Activated effector memory CD4-positive, alpha-beta T cell treated with Interleukin-2 at 50 U/mL for 16 hours (primary cell): ENCODE measurements around the gene C6orf120.
"Not testable (repeated sequence)": the region's sequence is repeated elsewhere in the genome, so short reads cannot be mapped to it uniquely, and the experiment has no call there.

Experiments used
- DNase-seq: peaks from one replicate; pipeline ENCODE4 v3.0.0-alpha.2; 2020

The C6orf120 gene

DNA sequence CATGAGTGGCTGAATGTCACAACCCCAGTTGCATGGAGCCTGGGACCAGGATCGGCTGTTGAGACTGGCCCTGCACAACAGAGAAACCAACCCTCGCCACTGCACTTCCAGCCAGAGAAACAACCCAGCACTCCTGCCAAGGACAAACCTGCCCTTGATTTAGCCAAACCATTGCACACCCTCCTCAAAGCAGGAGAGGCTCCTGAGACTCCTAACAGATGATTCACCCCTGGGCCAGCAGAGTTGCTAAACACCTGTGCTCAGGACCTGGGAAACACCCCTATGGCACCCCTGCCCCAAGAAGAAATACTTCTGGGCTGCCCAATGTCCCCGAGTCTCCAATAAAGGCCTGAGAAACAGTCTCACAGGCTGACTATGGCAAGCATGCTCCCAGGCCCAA, 17.9 kb upstream of the C6orf120 start:
- DNase-seq, result no peak

DNA sequence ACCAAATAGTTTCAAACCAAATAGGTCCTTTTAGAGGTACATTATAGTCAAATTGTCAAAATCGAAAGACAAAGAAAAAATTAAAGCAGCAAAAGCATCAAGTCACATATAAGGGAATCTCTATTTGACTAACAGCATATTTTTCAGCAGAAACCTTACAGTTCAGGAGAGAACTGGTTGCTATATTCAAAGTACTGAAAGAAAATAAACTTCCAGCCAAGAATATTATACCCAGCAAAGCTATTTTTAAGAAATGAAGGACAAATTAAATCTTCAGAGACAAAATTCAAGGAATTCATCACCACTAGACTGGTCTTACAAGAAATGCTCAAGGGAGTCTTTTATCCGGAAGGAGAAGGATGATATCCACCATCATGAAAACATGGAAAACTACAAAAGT, 16.1 kb upstream of the C6orf120 start:
- no peak for DNase-seq

DNA sequence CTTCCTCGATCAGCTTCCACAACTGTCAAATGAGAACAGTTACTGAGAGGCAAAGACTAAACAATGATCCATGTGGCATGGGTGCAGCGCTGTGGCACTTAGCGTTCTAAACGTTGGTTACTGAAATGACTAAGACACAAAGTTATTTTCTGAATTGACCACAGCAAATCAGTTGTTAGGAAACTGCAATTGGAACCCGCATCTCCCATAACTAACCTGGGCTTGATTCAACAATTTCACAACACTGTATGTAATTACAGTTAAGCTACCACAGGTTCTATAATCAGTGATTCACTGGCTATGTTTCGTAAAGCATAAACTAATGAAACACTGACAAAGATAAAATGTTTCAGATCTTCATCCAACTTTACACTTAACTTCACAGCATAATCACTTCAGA, 12.6 kb upstream of the C6orf120 start:
- no peak for DNase-seq

DNA sequence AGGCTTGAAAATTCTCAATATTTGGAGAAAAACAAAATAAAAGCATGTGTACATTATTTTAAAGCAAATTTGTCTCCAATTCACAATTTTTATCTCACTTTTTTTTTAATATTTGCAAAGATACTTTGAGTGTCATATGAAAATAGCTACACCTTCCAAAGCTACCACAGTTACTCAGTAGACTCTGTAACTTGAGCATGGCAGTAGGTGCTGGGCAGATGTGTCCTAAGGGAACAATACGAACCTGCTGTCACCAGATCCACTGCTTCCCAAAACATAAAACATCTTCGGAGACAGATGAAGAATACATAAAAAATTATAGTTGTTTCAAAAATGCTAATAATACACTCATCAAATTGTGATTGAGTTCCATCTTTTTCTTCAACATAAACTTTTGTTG, 10.7 kb upstream of the C6orf120 start:
- DNase-seq, result no peak

DNA sequence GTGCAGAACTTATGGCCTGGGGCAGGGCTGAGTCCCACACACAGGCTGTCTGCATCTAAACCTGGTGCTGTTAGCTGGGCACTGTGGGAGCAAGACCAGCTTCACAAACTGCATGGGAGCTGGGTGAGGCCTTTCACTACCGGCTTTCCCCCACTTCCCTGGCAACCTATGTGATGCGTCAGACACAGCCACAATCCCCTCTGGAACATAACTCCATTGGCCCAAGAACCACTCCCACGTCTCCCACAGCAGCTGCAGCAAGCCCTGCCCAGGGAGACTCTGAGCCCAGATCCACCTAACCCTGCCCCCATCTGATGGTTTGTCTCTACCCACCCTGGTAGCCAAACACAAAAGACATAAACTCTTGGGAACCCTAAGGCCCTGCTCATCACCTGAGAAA, 9.4 kb upstream of the C6orf120 start:
- no peak for DNase-seq

DNA sequence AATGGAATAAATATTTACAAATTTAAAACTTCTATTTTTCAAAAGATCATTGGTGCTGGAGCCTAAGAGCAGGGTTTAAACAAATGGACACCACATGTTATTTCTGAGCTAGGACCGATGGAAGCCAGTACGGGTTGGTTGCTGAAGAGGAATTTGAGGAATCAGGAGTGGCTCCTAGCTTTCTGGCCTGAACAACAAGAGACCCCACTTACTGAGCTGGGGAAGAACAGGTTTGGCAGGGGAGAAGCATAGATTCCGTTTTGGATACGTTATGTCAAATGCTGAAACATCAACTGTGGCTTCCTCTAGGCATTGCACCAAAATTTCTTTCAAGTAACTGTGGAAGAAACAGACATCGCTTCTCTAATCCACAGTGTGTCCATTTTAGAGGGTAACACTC, 6.8 kb upstream of the C6orf120 start:
- DNase-seq, result no peak

DNA sequence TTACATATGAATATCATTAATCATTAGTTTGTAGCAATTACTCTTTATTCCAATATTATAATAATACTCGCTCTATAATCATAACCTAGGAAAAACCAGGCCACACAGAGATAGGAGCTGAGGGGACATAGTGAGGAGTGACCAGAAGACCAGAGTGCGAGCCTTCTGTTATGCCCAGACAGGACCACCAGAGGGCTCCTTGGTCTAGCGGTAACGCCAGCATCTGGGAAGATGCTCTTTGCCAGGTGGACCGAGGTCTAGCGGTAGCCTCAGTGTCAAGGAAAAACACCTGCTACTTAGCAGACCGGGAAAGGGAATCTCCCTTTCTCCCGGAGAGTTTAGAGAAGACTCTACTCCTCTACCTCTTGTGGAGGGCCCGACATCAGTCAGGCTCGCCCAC, 4.8 kb upstream of the C6orf120 start:
- DNase-seq, result not testable (repeated sequence)

DNA sequence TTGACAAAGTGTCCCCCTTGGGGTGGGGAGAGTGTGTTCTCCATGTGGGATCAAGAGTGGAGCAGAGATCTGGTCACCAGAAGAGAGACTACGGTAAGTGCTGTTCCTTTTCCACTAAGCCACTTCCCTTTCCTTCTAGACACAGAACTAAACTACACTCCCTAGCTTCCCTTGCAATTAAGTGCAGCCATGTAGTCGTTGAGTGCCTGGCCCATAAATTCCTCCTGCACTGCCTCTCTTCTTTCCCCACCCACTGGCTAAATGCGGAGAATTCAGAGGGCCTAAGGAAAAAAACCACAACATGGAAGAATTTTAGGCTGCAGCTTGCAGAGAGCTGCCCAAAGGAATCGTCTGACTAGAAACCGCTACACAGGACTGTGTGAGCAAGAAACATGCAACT, 1.6 kb upstream of the C6orf120 start:
- DNase-seq, result no peak

DNA sequence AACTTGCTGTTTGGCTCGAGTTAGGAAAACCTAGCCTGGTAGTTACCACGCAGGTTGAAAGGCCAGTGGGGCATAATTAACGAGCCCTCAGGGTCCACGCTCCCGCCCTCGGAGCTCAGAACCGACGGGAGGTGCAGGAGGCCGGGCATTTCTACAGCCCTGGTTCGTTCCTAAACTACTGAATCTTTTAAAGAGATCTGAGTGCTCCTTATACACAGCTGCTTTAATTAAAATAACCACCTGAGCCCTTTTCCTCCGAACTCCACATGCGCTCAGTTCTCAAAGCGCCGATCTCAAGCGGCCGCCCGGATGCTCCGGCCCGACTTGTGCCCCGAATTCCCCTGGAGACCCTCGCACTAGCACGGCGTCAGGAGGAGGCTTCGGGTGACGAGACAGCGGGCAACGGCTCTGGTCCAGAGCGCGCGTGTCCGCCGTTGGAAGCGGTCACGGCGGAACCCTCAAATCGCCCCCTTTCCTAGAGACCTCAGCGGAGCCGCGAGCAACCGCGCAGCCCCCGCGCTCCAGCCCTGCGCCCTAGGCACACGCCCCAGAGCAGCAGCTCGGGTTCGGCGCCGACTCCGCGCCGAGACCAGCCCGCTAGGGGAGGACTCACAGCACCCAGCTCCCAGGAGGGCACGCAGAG, 494 bp upstream of the C6orf120 start:
- no peak for DNase-seq

DNA sequence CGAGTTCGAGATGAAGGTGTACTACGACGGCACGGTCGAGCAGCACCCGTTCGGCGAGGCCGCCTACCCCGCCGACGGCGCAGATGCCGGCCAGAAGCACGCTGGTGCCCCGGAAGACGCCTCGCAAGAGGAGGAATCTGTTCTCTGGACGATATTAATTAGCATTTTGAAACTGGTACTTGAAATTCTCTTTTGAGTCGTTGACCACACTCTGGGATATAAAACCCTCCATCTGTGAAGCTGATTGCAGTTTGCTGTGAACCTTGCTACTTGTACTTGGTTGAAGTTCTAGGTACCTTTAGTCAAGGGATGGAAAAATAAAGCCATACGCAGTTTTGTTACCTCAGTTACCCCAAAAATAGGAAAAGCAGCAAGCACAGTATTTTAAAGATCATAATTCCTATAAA, 917 bp downstream of the C6orf120 start:
- no peak for DNase-seq

DNA sequence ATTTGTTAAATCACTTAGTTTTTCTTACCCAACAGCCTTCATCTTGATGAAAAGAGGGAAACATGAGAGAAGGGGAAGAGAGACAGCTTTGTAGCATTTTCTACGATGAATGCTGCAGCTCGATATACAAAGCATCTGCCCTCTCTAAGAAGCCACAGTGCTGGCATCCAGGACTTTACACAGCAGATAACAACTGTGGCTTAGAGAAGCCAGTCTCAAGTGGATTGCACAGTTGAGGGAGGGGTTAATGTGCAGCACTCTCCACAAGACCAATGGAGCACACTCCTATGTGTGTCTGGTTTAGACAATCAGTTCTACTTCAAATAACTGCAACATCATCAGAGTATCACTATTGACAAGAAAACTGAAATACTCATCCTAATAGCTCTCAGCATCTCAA, 5.8 kb downstream of the C6orf120 start:
- no peak for DNase-seq

DNA sequence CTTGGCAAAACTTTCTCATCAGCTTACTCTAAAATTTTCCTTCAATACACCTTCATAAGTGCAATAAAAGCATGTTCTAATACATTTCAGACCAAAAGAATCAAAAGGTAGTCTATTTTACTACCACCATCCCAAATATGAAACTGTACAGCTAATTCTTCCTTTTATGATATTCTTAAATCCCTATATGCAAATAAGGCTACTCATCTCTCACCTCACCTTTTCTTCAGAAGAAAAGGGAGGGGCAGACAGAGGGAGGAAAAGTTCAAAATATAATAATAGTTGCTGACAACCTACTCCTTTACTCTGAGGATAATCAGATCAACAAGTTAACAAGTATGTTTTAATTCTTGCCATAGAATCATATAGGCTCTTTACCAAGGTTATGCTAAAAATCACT, 7.4 kb downstream of the C6orf120 start:
- no peak for DNase-seq

DNA sequence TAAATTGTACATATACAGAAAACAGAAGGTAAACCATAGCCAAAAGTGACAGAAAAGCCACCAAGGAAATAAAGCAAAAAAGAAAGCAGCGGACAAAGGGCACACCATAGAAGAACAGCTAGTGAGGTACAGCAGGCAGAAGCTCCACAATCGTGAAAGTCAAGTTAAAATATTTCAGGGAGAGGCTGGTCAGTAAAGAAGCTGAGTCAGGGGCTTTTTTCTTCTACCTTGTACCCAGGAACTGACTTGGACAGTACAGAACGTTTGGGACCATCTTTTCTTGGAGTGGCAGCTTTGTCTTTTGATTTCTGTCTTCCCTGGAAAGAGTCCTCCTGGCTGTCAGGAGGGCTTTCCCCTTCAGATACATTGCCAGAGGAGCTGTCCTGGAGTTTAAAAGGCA, 8.1 kb downstream of the C6orf120 start:
- no peak for DNase-seq

DNA sequence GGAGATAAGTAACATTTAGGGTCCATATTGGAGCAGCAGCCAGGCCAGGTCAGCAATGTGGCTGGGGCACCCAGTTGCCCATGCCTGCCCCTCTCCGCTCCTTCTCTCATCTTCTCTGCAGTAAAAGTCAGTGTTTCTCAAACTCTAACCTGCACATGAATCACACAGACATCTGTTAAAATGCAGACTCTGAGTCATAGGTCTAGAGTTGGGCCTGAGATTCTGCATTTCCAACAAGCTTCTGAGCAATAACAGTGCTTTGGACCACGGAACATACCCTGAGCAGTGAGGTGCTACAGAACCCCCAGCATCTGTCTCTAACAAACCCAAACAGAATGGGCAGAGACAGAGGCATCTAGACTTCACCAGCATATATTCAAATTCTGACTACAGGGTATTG, 12.3 kb downstream of the C6orf120 start:
- no peak for DNase-seq

DNA sequence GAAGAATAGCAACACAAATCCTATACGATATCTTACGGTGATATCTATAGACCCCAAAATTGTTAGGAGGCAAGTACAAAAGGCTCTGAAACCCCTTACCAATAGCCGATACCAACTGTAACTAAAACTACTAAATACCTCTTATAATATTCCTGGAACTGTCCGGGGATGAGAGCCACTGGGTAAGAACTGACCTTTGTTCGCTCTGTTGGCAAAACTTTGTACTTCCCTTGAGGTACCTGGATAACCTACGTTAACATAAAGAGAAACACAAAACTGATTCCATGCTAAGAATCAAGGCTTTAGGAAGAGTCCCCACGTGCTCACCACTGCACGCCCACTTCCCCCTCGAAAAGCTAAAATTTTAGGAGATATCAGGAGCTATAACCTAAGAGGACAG, 12.7 kb downstream of the C6orf120 start:
- no peak for DNase-seq

DNA sequence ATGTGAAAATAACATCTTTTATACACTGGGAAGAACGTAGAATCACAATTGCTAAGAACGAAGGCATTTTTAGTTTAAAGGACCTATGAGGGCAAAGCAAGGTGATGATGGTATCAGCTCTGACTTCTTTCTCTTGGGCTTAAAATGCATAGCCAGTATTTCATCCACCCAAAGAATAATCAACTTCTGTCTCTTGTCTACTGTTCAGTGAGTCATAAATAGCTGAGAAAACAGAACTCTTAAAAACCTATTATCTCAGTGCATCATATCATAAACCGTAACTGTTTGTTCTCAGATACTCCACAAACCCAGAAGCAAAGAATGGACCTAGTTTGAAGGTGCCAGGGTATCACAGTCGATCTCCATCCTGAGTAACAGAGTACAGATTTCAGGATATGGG, 17.2 kb downstream of the C6orf120 start:
- no peak for DNase-seq

DNA sequence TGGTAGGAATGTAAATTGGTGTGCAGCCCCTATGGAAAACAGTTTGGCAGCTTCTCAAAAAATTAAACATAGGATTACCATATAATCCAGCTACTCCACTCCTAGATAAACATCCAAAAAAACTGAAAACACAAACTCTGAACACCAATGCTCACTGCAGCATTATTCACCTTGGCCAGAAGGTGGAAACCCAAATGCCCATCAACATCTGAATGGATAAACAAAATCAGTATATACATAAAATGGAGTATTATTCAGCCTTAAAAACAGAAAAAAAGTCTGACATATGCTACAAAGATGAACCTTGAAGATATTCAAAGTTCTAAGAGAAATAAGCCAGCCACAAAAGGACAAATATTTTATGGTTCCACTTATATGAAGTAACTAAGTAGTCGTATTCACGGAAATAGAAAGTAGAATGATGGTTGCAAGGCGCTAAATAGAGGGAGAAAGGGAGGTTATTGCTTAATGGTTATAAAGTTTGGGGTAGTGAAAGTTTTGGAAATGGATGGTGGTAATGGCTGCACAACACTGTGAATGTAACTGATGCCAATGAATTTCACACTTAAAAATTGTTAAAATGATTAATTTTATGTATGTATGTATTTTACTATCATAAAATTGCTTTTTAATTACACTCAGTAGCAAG, 18.4 kb downstream of the C6orf120 start:
- DNase-seq, result no peak

DNA sequence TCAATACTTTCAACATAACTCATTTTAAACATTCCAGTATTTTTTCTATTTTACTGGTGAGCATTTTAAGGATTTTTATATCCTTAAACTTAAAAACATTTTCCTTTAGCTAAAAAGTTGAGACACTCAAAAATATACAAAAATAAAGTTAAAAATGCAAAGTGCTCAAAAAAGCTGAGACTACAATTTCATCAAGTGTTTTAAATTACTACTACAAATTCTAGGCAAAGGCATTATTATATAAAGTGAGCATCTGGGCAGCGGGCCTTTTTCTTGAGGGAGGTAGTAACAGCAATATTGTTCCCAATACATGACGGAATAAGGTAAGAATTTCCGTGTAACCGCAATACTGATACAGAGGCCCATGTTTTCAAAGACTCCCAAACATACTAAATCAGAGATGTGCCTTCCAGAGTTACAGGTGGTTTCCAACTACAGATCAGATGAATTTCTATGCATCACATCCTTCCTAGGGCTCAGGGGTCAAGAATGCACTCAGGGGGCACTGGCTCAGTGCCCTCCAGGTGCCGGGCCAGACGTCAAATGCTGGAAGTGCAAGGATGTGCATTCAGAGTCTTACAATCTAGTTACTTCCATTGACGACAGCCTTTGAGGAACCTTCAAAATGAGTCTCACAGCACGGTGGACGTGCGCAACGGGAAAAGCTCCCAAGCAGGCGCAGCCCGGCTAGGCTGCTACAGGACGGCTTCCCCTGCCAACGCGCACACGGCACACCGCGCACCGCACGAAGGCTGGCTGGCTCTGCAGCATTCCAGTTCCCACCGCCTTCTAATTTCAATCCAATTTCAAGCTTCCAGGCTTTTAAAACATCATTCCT, 20.7 kb downstream of the C6orf120 start:
- peak; percentile 33 for DNase-seq

DNA sequence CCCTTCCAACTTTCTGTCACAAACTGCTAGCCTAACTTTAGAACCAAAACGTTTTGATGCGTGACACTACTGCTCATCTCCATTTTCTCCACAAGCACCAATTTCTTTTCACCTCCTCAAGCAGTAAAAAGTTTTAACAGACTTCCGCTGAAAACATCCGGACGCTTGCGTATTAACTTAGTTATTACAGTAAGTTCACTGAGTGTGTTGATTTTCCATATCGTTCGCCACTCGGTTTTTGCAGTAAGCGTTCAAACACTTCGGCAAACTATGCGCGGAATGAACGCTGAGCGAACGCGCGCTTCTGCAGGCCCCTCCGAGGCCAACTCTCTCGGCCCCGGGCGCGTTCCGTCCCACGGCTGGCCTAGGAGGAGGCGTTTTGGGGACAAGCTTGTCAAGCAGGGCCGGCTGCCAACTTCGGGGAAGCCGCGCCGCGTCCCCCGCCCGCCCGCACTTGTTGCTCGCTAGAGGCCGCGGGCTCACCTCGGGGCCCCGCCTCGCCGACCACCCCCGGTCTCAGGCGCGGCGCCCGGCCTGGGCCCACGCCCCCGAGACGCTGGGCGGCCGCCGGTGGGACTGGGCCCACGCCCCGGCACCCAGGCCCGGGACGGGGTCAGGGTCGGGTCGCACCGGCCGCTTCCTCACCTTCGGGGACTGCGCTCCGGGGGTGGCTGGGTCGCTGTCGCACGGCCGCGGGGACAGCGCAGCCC, 21.4 kb downstream of the C6orf120 start:
- DNase-seq, result peak; percentile 60

DNA sequence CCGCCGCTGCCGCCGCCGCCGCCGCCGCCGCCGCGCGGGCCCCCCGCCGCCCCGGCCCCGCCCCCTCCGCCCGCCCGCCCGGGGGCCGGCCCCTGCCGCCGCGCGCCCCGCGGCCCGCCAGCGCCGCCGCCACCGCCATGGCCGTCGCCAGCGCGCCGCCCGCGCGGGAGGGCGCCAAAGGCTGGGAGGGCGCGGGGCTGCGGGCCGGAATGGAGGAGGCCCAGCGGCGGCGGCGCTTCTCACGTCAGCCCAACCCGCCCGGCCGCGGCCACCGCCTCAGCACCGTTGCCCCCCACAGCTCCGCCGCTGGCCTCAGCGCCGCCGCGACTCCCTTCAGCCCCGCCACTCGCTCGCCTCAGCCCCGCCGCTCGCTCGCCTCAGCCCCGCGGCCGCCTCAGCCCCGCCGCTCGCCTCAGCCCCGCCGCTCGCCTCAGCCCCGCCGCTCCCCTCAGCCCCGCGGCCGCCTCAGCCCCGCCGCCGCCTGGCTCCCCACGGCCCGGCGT, 22.1 kb downstream of the C6orf120 start:
- DNase-seq, result peak; percentile 20

DNA sequence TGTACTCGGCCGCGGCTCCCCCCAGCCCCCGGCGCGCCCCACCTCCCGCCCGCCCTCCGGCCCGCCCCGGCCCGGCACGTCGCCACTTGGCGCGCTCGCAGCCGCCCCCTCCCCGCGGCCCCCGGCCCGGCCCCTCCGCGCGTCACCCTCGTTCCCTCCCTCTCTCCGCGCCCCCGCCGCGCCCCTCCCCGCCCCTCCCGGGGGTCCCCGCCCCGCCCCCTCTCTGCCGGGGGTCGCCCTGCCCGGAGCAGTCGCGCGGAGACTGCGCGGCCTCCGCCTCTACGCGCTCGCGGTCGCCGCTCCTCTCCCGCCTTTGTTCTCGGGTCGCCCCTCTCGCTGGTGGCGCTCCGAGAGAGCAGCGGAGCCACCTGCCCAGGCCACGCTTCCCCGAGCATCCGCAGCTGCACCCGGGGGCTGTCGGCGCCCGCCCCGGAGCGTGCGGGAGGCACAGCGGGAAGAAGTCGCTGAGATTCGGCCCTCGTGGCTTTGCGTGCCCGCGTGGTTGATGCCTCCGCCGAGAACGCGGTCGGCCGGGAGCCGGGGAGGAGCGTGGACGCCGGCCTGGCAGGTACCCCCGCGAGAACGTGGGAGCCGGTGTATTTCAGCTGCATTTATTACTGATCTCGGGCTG, 22.7 kb downstream of the C6orf120 start, which contains the start of gene PHF10:
PHF10 (minus strand) TSS at position 7 of the 631 bp plus-strand sequence. CDS start 569 bp downstream, outside the sequence.
- peak; percentile 59 for DNase-seq
